Activated CD8-positive, alpha-beta memory T cell treated with anti-CD3 and anti-CD28 coated beads, Interleukin-2, amount 50 U/mL, for 1 hour (primary cell): ENCODE measurements around the gene NUP88.

Experiments used
- DNase-seq: peaks from one replicate; pipeline ENCODE4 v3.0.0-alpha.2; 2020; ENCODE audit errors: extremely low read depth

Gene NUP88

GRCh38 chr17:5419959-5420653, 644 bp upstream of the NUP88 start, which contains the start of gene RPAIN:
RPAIN (plus strand) TSS chr17:5420182; CDS start chr17:5420211, 29 bp downstream.
- DNase-seq = peak; percentile 70

GRCh38 chr17:5418858-5419355, 555 bp downstream of the NUP88 start:
- peak; percentile 45 for DNase-seq

GRCh38 chr17:5416901-5417300, 2.6 kb downstream of the NUP88 start:
- no peak for DNase-seq

- no peak for DNase-seq
Observed at GRCh38 chr17:5413682-5414081, 5.8 kb downstream of the NUP88 start.

GRCh38 chr17:5410594-5411272, 8.7 kb downstream of the NUP88 start:
- DNase-seq = no peak

GRCh38 chr17:5408186-5408585, 11.3 kb downstream of the NUP88 start:
- DNase-seq = no peak

- DNase-seq = no peak
Observed at GRCh38 chr17:5405400-5405799, 14.1 kb downstream of the NUP88 start.

GRCh38 chr17:5399767-5400166, 19.7 kb downstream of the NUP88 start:
- no peak for DNase-seq

- no peak for DNase-seq
Observed at GRCh38 chr17:5396612-5397011, 22.9 kb downstream of the NUP88 start.

GRCh38 chr17:5391678-5392077, 27.8 kb downstream of the NUP88 start:
- DNase-seq = no peak

- DNase-seq = no peak
Observed at GRCh38 chr17:5381542-5381941, 37.9 kb downstream of the NUP88 start.

GRCh38 chr17:5380491-5381135, 38.8 kb downstream of the NUP88 start:
- DNase-seq = no peak

- no peak for DNase-seq
Observed at GRCh38 chr17:5379351-5380107, 39.9 kb downstream of the NUP88 start.

GRCh38 chr17:5378566-5379207, 40.8 kb downstream of the NUP88 start:
- DNase-seq = no peak

GRCh38 chr17:5373112-5373511, 46.4 kb downstream of the NUP88 start:
- DNase-seq = no peak

GRCh38 chr17:5370411-5370810, 49.1 kb downstream of the NUP88 start:
- no peak for DNase-seq

GRCh38 chr17:5365831-5366230, 53.6 kb downstream of the NUP88 start:
- DNase-seq = no peak

- DNase-seq = no peak
Observed at GRCh38 chr17:5364696-5365095, 54.8 kb downstream of the NUP88 start.

- DNase-seq = no peak
Observed at GRCh38 chr17:5364156-5364555, 55.3 kb downstream of the NUP88 start.

GRCh38 chr17:5362162-5362811, 57.2 kb downstream of the NUP88 start:
- DNase-seq = no peak

- no peak for DNase-seq
Observed at GRCh38 chr17:5361426-5361825, 58.0 kb downstream of the NUP88 start.
